Measurements from ENCODE around the gene PCDHGC4. TPM values are rescaled to one million over a fixed set of nuclear protein-coding genes. Genes with fewer than 3 reads are reported as not detected.

PCDHGC4 gene
- total RNA-seq, 1 donor from 2014 or later, result 4.0 TPM

DNA sequence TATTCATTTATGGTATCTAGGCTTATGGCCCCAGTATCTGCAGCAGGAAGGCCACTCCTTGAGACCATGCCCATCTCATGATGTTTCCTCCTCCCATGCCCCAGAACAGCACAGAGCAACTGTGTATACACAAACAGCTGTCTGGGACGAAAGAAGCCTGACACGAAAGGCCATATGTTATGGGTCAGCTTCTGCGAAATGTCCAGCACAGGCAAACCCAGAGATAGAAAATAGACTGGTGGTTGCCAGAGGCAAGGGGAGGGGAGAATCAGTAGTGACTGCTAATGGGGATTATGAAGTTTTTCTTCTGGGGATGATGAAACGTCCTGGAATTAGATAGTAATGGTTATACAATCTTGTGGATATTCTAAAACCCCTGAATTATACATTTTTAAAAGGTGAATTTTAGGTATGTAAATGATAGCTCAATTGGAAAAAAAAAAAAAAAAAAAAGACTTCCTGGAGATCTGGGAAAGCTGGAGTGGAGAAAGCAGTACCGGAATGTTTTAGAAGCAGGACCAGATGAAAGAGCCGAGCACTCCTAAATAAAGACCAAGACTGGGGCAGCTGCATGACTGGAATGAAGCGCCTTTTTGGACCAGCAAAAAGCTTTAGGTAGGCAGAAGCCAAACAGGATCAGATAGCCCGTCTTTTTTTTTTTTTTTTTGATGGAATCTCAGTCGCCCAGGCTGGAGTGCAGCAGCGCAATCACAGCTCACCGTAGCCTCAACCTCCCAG lies 33.2 kb downstream of the PCDHGC4 start:
- peaks cover 43% of the 10 kb centered on the region for H3K36me3 Mint-ChIP-seq
- H3K9me3 Mint-ChIP-seq, result no peaks in the 10 kb centered on the region
- H3K4me3 Mint-ChIP-seq, result no peak overlapping the region
- no peak for DNase-seq (ENCODE audit: extremely low spot score, unreplicated experiment)
- TF ChIP-seq CTCF (conservative IDR thresholded peaks at IDR 0.05), result no peak
- no peaks in the 10 kb centered on the region for H3K27me3 Mint-ChIP-seq
- H3K4me1 Mint-ChIP-seq (ENCODE audit: unreplicated experiment), result peaks cover 44% of the 10 kb centered on the region
- no peak overlapping the region for H3K27ac Mint-ChIP-seq

- peaks cover 42% of the 10 kb centered on the region for H3K36me3 Mint-ChIP-seq
- no peaks in the 10 kb centered on the region for H3K27me3 Mint-ChIP-seq
Measured at GRCh38 chr5:141518618-141519015, 33.8 kb downstream of the PCDHGC4 start.

GRCh38 chr5:141519605-141520565 lies 35.1 kb downstream of the PCDHGC4 start:
- TF ChIP-seq CTCF (conservative IDR thresholded peaks at IDR 0.05), result no peak
- Mint-ChIP-seq H3K4me1 (ENCODE audit: unreplicated experiment) (peaks cover 38% of the 10 kb centered on the region), H3K36me3 (peaks cover 48% of the 10 kb centered on the region), H3K27me3 (no peaks in the 10 kb centered on the region), H3K4me3 (no peak overlapping the region), H3K27ac (no peak overlapping the region), H3K9me3 (no peaks in the 10 kb centered on the region)
- no peak for DNase-seq (ENCODE audit: extremely low spot score, unreplicated experiment)

More at GRCh38 chr5:141518618-141519015, 33.8 kb downstream of the PCDHGC4 start:
- no peaks in the 10 kb centered on the region for H3K9me3 Mint-ChIP-seq
- peaks cover 41% of the 10 kb centered on the region for H3K4me1 Mint-ChIP-seq (ENCODE audit: unreplicated experiment)
- H3K4me3 Mint-ChIP-seq, result no peak overlapping the region
- no peak overlapping the region for H3K27ac Mint-ChIP-seq
- DNase-seq (ENCODE audit: extremely low spot score, unreplicated experiment), result no peak
- TF ChIP-seq CTCF (conservative IDR thresholded peaks at IDR 0.05), result no peak

DNA sequence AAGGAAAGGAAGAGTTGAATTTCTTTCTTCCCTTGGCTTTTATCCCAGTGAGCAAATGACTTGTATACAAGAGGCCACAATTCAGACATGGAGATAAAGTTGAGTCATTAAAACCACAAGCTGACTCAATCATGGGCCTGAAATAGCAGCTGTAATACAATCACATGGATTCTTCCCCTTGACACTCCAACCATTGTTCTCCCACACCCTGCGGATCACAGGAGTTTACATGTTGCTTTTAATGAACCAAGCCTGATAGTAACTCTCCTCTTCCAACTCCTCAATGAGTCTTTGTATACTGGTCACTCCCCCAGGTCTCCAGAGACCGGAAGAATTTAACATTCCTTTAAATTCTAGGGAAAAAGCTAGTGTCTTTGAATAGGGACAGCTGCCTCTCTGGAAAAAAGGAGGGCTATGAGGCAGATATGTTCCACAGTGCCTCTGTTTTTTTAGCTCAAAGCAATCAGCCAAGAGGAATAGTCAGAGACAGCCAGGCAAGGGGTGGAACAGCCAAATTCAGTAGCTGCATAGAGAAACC lies 36.5 kb downstream of the PCDHGC4 start:
- no peak for DNase-seq (ENCODE audit: extremely low spot score, unreplicated experiment)
- Mint-ChIP-seq H3K9me3 (no peaks in the 10 kb centered on the region), H3K4me3 (no peak overlapping the region), H3K27ac (peak overlapping the region; percentile 64), H3K27me3 (no peaks in the 10 kb centered on the region), H3K36me3 (peaks cover 59% of the 10 kb centered on the region), H3K4me1 (ENCODE audit: unreplicated experiment) (peaks cover 42% of the 10 kb centered on the region)
- no peak for TF ChIP-seq CTCF (conservative IDR thresholded peaks at IDR 0.05)

DNA sequence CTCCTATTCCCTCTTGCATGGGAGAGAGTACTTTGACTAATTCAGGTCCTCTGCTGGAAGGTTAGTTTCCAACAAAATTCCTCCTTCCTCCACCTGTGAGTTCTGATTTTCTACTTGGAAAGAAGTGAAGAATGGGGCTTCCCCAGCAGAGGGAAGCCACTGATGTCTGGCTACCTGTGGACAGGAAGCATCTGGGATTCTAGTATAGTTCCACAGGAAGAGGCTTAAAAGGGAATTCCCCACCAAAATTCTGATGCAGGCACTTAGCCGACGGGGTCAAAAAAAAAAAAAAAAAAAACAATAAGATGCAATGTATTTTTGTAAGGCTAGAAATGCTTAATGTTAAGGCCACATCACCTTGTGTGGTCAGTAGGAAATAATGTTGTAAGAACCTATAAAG lies 37.5 kb downstream of the PCDHGC4 start:
- peak overlapping the region; percentile 9 for H3K27ac Mint-ChIP-seq
- peaks cover 57% of the 10 kb centered on the region for H3K36me3 Mint-ChIP-seq
- TF ChIP-seq CTCF (conservative IDR thresholded peaks at IDR 0.05), result no peak
- no peak overlapping the region for H3K4me3 Mint-ChIP-seq
- no peaks in the 10 kb centered on the region for H3K9me3 Mint-ChIP-seq
- H3K4me1 Mint-ChIP-seq (ENCODE audit: unreplicated experiment), result peaks cover 34% of the 10 kb centered on the region
- no peaks in the 10 kb centered on the region for H3K27me3 Mint-ChIP-seq
- DNase-seq (ENCODE audit: extremely low spot score, unreplicated experiment), result no peak
